Measurements from ENCODE around the gene LMO3.

DNA sequence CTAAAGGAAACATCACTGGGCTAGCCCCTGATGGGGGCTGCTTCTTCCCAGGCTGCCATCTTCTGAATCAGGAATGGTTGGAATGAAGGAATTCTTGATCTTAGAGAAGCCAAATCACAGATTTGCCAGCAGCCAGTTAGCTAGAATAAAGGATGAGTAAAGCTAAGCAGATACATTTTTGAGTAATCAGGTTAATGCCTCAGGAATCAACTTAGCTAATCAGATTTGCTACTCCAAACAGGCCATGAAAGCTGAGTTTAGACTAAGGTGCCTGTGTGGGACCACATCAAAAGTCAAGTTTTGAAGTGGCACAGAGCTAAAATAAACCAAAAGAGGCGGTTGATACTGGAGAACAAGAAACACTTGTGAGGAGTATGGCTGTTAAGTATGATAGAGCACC lies 28.8 kb upstream of the LMO3 start:
- TF ChIP-seq CTCF (IDR thresholded peaks at IDR 0.05 in 2 of 3, conservative IDR thresholded peaks at IDR 0.05 in 1 of 3; ENCODE audit: borderline replicate concordance in 1 of 3, insufficient read depth in 1 of 3, low read depth in 2 of 3, low read length in 2 of 3) (no peak), CBX3 (IDR thresholded peaks at IDR 0.05; ENCODE audit: low read depth) (no peak)
